HepG2 (cell line): ENCODE data around the gene B3GAT3. TPM values are rescaled to one million over a fixed set of nuclear protein-coding genes. Genes with fewer than 3 reads are reported as not detected.

ENCODE experiments used
- EP300 ChIP-seq, 3 experiments: sonication (generic) in 1 of 3; formaldehyde crosslinking in 1 of 3; IDR thresholded peaks; 2 replicates each; pipeline versions ENCODE4 v1.5.1 to v1.6.1; 2011 to 2020; ENCODE audit warnings: low read depth in 2 of 3, low read length in 2 of 3, borderline replicate concordance in 1 of 3, improper control_type of control experiment in 1 of 3, mild to moderate bottlenecking in 1 of 3, missing genetic modification reagents in 1 of 3, moderate library complexity in 1 of 3
- GTF2F1 ChIP-seq: fragments of 150-350 bp; IDR thresholded peaks from 2 replicates; pipeline ENCODE4 v1.6.1; 2014; ENCODE audit warnings: low read length
- HES4 ChIP-seq: sonication (generic); formaldehyde crosslinking; IDR thresholded peaks from 2 replicates; pipeline ENCODE4 v1.9.0; 2021; ENCODE audit warnings: mild to moderate bottlenecking, missing genetic modification reagents, borderline replicate concordance
- NCOR1 ChIP-seq: fragments of 200-600 bp; sonication (generic); IDR thresholded peaks from 2 replicates; pipeline ENCODE4 v1.7.0; 2017; ENCODE audit warnings: antibody characterized with exemption, low read length, borderline replicate concordance
- PRMT3 ChIP-seq: sonication (generic); formaldehyde crosslinking; IDR thresholded peaks from 2 replicates; pipeline ENCODE4 v1.8.1; 2022; ENCODE audit warnings: low read depth, mild to moderate bottlenecking, moderate library complexity, missing genetic modification reagents, borderline replicate concordance
- TOE1 ChIP-seq: sonication (generic); formaldehyde crosslinking; IDR thresholded peaks from 2 replicates; pipeline ENCODE4 v1.4.0; 2020; ENCODE audit warnings: mild to moderate bottlenecking, missing genetic modification reagents
- ZNF383 ChIP-seq: sonication (generic); formaldehyde crosslinking; IDR thresholded peaks from 2 replicates; pipeline ENCODE4 v1.4.0; 2020; ENCODE audit warnings: missing genetic modification reagents, mild to moderate bottlenecking, borderline replicate concordance
- polyA plus RNA-seq, 8 experiments: library from polyadenylated mRNA; depleted of rRNA in 3 of 8; stranded (reverse) in 7 of 8; unstranded in 1 of 8; fragments of >200 nt; fragmentation: Illumina TruSeq in 4 of 8; extraction: Trizol in 4 of 8; gene quantifications; 2 replicates each; pipeline versions ENCODE4 v1.2.1 to v1.2.3, GENCODE V29; 2011 to 2016; ENCODE audit warnings: low read depth in 4 of 8, missing spikeins in 1 of 8, mixed read lengths in 1 of 8; ENCODE audit not compliant: insufficient read depth in 1 of 8
- total RNA-seq, 5 experiments: library from RNA; depleted of rRNA; stranded (reverse); fragments of >200 nt; fragmentation: Illumina TruSeq; extraction: Trizol; gene quantifications; 2 replicates each; pipeline ENCODE4 v1.2.3, GENCODE V29; 2016; ENCODE audit warnings: low read depth in 1 of 5
- TF ChIP-seq, protein P1 (sequence below): sonication (generic); formaldehyde crosslinking; IDR thresholded peaks from 2 replicates; pipeline ENCODE4 v1.4.0; 2020; ENCODE audit warnings: missing genetic modification reagents, mild to moderate bottlenecking, borderline replicate concordance
- TF ChIP-seq, protein P2 (sequence below): IDR thresholded peaks from 2 replicates; pipeline ENCODE4 v1.6.1; 2016; ENCODE audit warnings: mild to moderate bottlenecking
- TF ChIP-seq, protein P3 (sequence below): sonication (generic); formaldehyde crosslinking; IDR thresholded peaks from 2 replicates; pipeline ENCODE4 v1.4.0; 2020; ENCODE audit warnings: missing genetic modification reagents
- TF ChIP-seq, protein P4 (sequence below): IDR thresholded peaks from 2 replicates; pipeline ENCODE4 v1.6.1; 2012; ENCODE audit warnings: low read depth, low read length, improper control_type of control experiment
- TF ChIP-seq, protein P5 (sequence below): sonication (generic); formaldehyde crosslinking; IDR thresholded peaks from 2 replicates; pipeline ENCODE4 v1.5.0; 2020; ENCODE audit warnings: missing genetic modification reagents, mild to moderate bottlenecking, borderline replicate concordance
- TF ChIP-seq, protein P6 (sequence below): sonication (generic); formaldehyde crosslinking; IDR thresholded peaks from 2 replicates; pipeline ENCODE4 v1.8.1; 2023; ENCODE audit warnings: mild to moderate bottlenecking, inconsistent platforms, moderate library complexity, missing genetic modification reagents, borderline replicate concordance
- TF ChIP-seq, protein P7 (sequence below): sonication (generic); formaldehyde crosslinking; IDR thresholded peaks from 2 replicates; pipeline ENCODE4 v1.5.0; 2020; ENCODE audit warnings: mild to moderate bottlenecking, missing genetic modification reagents

The B3GAT3 gene
- total and polyA plus RNA-seq, 2 of the 13 experiments (the other 11 are each of a cell fraction or from before 2014, with no cell fraction given) = 21.3 to 26.1 TPM

DNA sequence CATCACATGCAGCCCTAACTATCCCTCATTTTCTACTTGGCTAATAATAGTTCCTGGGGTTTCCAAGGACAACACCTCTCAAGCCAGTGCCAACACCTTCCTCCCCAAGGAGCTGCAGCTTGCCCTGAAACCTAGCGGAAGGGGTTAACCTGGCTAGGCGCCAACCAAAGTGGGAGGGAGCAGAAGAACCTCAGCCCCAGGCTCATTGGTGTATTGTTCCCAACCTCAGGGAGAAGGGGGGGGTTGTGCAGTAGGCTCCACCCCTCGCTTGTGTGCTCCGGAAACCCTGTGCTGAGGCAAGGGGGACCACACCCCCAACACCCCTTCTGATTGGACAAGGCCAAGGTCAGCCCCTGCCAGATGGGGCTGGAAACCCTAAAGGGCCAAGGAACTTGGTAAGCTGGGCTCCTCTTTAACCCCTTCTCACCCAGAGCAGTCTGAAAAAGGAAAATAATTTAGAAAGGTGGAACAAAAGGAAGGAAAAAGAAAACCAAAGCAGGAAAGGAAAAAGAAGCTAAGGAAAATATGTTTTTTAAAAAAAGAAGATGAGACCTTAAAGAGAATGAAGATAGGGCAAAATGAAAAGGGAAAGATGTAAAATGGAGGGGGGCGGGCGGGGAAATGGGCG, 22.6 kb downstream of the B3GAT3 start (continued):
- TF ChIP-seq, protein P1, sequence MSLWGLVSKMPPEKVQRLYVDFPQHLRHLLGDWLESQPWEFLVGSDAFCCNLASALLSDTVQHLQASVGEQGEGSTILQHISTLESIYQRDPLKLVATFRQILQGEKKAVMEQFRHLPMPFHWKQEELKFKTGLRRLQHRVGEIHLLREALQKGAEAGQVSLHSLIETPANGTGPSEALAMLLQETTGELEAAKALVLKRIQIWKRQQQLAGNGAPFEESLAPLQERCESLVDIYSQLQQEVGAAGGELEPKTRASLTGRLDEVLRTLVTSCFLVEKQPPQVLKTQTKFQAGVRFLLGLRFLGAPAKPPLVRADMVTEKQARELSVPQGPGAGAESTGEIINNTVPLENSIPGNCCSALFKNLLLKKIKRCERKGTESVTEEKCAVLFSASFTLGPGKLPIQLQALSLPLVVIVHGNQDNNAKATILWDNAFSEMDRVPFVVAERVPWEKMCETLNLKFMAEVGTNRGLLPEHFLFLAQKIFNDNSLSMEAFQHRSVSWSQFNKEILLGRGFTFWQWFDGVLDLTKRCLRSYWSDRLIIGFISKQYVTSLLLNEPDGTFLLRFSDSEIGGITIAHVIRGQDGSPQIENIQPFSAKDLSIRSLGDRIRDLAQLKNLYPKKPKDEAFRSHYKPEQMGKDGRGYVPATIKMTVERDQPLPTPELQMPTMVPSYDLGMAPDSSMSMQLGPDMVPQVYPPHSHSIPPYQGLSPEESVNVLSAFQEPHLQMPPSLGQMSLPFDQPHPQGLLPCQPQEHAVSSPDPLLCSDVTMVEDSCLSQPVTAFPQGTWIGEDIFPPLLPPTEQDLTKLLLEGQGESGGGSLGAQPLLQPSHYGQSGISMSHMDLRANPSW (CRISPR knock-in tag) = 0 out of 2 replicates have a peak, but pooled peaks have one; percentile 36
- TF ChIP-seq ZNF383 (CRISPR knock-in tag) = no peak
- TF ChIP-seq HES4 (CRISPR knock-in tag) = no peak
- TF ChIP-seq, protein P2, sequence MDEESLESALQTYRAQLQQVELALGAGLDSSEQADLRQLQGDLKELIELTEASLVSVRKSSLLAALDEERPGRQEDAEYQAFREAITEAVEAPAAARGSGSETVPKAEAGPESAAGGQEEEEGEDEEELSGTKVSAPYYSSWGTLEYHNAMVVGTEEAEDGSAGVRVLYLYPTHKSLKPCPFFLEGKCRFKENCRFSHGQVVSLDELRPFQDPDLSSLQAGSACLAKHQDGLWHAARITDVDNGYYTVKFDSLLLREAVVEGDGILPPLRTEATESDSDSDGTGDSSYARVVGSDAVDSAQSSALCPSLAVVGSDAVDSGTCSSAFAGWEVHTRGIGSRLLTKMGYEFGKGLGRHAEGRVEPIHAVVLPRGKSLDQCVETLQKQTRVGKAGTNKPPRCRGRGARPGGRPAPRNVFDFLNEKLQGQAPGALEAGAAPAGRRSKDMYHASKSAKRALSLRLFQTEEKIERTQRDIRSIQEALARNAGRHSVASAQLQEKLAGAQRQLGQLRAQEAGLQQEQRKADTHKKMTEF (CRISPR knock-in tag) = peak; percentile 56; the same call in 1 of the 2 replicates
- peak; percentile 66; the same call in 1 of the 2 replicates for TF ChIP-seq NCOR1
- no peak for TF ChIP-seq PRMT3
- TF ChIP-seq GTF2F1 = 0 out of 2 replicates have a peak, but pooled peaks have one; percentile 26
- TF ChIP-seq, protein P3, sequence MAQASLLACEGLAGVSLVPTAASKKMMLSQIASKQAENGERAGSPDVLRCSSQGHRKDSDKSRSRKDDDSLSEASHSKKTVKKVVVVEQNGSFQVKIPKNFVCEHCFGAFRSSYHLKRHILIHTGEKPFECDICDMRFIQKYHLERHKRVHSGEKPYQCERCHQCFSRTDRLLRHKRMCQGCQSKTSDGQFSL (CRISPR knock-in tag) = peak; percentile 97
- no peak for TF ChIP-seq TOE1 (CRISPR knock-in tag)
- TF ChIP-seq, protein P4, sequence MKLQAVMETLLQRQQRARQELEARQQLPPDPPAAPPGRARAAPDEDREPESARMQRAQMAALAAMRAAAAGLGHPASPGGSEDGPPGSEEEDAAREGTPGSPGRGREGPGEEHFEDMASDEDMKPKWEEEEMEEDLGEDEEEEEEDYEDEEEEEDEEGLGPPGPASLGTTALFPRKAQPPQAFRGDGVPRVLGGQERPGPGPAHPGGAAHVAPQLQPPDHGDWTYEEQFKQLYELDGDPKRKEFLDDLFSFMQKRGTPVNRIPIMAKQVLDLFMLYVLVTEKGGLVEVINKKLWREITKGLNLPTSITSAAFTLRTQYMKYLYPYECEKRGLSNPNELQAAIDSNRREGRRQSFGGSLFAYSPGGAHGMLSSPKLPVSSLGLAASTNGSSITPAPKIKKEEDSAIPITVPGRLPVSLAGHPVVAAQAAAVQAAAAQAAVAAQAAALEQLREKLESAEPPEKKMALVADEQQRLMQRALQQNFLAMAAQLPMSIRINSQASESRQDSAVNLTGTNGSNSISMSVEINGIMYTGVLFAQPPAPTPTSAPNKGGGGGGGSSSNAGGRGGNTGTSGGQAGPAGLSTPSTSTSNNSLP = no peak
- peak; percentile 28 to 50; a peak in 1 of 4 replicates for TF ChIP-seq EP300 (IDR thresholded peaks at IDR 0.05; ENCODE audit: low read depth in 2 of 2, low read length in 2 of 2)
- no peak for TF ChIP-seq EP300 (CRISPR knock-in tag; IDR thresholded peaks at IDR 0.05; ENCODE audit: borderline replicate concordance)
- TF ChIP-seq, protein P5, sequence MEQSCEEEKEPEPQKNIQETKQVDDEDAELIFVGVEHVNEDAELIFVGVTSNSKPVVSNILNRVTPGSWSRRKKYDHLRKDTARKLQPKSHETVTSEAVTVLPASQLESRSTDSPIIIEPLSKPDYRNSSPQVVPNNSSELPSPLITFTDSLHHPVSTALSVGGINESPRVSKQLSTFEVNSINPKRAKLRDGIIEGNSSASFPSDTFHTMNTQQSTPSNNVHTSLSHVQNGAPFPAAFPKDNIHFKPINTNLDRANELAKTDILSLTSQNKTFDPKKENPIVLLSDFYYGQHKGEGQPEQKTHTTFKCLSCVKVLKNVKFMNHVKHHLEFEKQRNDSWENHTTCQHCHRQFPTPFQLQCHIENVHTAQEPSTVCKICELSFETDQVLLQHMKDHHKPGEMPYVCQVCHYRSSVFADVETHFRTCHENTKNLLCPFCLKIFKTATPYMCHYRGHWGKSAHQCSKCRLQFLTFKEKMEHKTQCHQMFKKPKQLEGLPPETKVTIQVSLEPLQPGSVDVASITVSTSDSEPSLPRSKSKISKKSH (CRISPR knock-in tag) = no peak
- TF ChIP-seq, protein P6, sequence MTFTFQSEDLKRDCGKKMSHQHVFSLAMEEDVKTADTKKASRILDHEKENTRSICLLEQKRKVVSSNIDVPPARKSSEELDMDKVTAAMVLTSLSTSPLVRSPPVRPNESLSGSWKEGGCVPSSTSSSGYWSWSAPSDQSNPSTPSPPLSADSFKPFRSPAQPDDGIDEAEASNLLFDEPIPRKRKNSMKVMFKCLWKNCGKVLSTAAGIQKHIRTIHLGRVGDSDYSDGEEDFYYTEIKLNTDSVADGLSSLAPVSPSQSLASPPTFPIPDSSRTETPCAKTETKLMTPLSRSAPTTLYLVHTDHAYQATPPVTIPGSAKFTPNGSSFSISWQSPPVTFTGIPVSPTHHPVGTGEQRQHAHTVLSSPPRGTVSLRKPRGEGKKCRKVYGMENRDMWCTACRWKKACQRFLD (CRISPR knock-in tag) = no peak
- TF ChIP-seq, protein P7, sequence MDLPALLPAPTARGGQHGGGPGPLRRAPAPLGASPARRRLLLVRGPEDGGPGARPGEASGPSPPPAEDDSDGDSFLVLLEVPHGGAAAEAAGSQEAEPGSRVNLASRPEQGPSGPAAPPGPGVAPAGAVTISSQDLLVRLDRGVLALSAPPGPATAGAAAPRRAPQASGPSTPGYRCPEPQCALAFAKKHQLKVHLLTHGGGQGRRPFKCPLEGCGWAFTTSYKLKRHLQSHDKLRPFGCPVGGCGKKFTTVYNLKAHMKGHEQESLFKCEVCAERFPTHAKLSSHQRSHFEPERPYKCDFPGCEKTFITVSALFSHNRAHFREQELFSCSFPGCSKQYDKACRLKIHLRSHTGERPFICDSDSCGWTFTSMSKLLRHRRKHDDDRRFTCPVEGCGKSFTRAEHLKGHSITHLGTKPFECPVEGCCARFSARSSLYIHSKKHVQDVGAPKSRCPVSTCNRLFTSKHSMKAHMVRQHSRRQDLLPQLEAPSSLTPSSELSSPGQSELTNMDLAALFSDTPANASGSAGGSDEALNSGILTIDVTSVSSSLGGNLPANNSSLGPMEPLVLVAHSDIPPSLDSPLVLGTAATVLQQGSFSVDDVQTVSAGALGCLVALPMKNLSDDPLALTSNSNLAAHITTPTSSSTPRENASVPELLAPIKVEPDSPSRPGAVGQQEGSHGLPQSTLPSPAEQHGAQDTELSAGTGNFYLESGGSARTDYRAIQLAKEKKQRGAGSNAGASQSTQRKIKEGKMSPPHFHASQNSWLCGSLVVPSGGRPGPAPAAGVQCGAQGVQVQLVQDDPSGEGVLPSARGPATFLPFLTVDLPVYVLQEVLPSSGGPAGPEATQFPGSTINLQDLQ (CRISPR knock-in tag) = peak; percentile 100
